Lower leg skin (tissue), 4 donors: ENCODE data around the gene KCNMA1. TPM values are rescaled to one million over a fixed set of nuclear protein-coding genes. Genes with fewer than 3 reads are reported as not detected.

Experiments used
- DNase-seq, 2 donors: peaks; one replicate each; pipeline ENCODE4 v3.0.0-alpha.2; 2019; ENCODE audit warnings: low spot score in 2 of 2
- H3K4me3 ChIP-seq: fragments of 200-600 bp; sonication (generic); 2 replicates; pipeline ENCODE4 v1.5.1; 2017; ENCODE audit warnings: mild to moderate bottlenecking, low read depth; ENCODE audit not compliant: poor library complexity, severe bottlenecking
- CTCF ChIP-seq, 3 donors: fragments of 450-650 bp; IDR thresholded peaks; one replicate each; pipeline ENCODE4 v1.5.1; 2016; ENCODE audit warnings: antibody characterized with exemption in 3 of 3, mild to moderate bottlenecking in 3 of 3, moderate library complexity in 2 of 3
- POLR2A ChIP-seq, 2 donors: fragments of 450-650 bp; IDR thresholded peaks; one replicate each; pipeline ENCODE4 v1.6.1; 2016 to 2017; ENCODE audit warnings: antibody characterized with exemption in 2 of 2, mild to moderate bottlenecking in 1 of 2, moderate library complexity in 1 of 2
- WGBS, 2 donors: methylation state at CpG; one replicate each; pipeline ENCODE4 v1.1.5; 2018; 5-methylcytosine and 5-hydroxymethylcytosine counted together
- intact Hi-C: fragments of 100-400 bp; cut with DNase I; formaldehyde crosslinking; loops from one replicate; pipeline ENCODE4 v1.15.0; 2023; ENCODE audit warnings: low total_unique reads
- total RNA-seq, 4 donors: library from RNA; depleted of rRNA; stranded (reverse); fragments of >200 nt; gene quantifications; one replicate each; pipeline ENCODE4 v1.1.0, GENCODE V29; 2016

Gene KCNMA1
- total RNA-seq, 4 donors from 2014 or later = 4.1 to 9.9 (median 6.5) TPM

GRCh38 chr10:77016278-77016815 lies 621.3 kb downstream of the KCNMA1 start:
- TF ChIP-seq CTCF (IDR thresholded peaks at IDR 0.05) (no peak), POLR2A (IDR thresholded peaks at IDR 0.05) (no peak)
- no peak for DNase-seq
- no peak overlapping the region for H3K4me3 ChIP-seq
- 64 to 65% methylated on average over 7 of the region's 7 CpGs for WGBS, 2 donors
- intact Hi-C loops = no loop called here

- intact Hi-C loops = no loop called here
- TF ChIP-seq POLR2A (IDR thresholded peaks at IDR 0.05) (no peak), CTCF (IDR thresholded peaks at IDR 0.05) (no peak)
- H3K4me3 ChIP-seq = no peak overlapping the region
- DNase-seq = no peak
- WGBS, 2 donors = 96 to 100% methylated on average over 1 of the region's 1 CpG
Observed at GRCh38 chr10:77015360-77015759, 622.2 kb downstream of the KCNMA1 start.

GRCh38 chr10:77012812-77013500 lies 624.7 kb downstream of the KCNMA1 start:
- no peak for DNase-seq
- TF ChIP-seq POLR2A (IDR thresholded peaks at IDR 0.05) = no peak
- TF ChIP-seq CTCF (IDR thresholded peaks at IDR 0.05) = no peak
- intact Hi-C loops = no loop called here
- WGBS, 2 donors = 52 to 54% methylated on average over 2 of the region's 2 CpGs
- H3K4me3 ChIP-seq = no peak overlapping the region

- H3K4me3 ChIP-seq = no peak overlapping the region
- peak in 1 of 2 donors; percentile 38 for DNase-seq
- intact Hi-C loops = no loop called here
- 40 to 43% methylated on average over 11 of the region's 11 CpGs for WGBS, 2 donors
- TF ChIP-seq CTCF (IDR thresholded peaks at IDR 0.05) = no peak
- TF ChIP-seq POLR2A (IDR thresholded peaks at IDR 0.05) = no peak
Observed at GRCh38 chr10:77011874-77012811, 625.5 kb downstream of the KCNMA1 start.

GRCh38 chr10:77010430-77010829 lies 627.2 kb downstream of the KCNMA1 start:
- no peak overlapping the region for H3K4me3 ChIP-seq
- no peak for DNase-seq
- intact Hi-C loops = no loop called here
- WGBS, 2 donors = 97 to 98% methylated on average over 3 of the region's 3 CpGs
- TF ChIP-seq POLR2A (IDR thresholded peaks at IDR 0.05) = no peak
- TF ChIP-seq CTCF (IDR thresholded peaks at IDR 0.05) = no peak
